ENCODE results near the gene THSD7B. TPM values are rescaled to one million over a fixed set of nuclear protein-coding genes. Genes with fewer than 3 reads are reported as not detected.

THSD7B gene
- total and polyA plus RNA-seq, 10 donors: 0.02 to 0.17 (median 0.09) TPM; not detected in 7

DNA sequence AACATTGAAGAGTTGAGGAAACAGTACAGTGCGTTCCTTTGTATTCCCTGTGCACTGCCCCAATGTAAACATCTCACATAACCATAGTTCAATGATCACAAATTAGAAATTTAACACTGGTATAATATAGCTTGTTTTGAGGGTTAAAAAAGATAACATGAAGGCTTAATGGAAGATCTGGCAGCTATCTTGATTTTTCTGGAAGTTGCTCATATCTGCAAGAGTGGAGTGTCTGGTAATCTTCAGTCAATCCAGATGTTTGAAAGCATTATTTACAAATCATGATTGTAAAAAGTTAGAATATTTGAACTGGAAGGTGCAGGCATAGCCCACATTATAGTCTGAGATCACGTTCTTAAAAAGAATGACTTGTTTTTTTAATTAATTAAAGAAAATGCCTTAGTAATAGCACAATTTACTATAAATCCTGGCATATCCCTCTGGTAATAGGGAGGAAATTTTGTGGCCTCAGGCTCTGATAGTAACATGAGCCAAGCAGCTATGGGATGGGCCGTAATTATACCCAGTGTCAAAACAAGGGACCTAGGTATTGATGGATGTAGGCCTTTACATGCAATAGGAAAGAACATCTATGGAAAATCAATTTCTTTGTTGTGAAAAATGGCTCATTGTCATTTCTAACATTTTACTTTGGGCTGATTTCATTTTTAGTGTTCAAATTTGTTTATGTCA is 418.0 kb downstream of the THSD7B start:
- DNase-seq: no peak
- H3K4me1 ChIP-seq: no peaks in the 10 kb centered on the region
- no peaks in the 10 kb centered on the region for H3K36me3 ChIP-seq
- H3K27ac ChIP-seq: no peak overlapping the region
- no peak overlapping the region for H3K4me3 ChIP-seq
- WGBS, 5 donors: 82 to 94% (median 89%) methylated on average over 3 of the region's 3 CpGs
- no peaks in the 10 kb centered on the region for H3K27me3 ChIP-seq (replicated peaks in 1 of 7)
- TF ChIP-seq POLR2AphosphoS5 (IDR thresholded peaks at IDR 0.05) (no peak), POLR2A (IDR thresholded peaks at IDR 0.05) (no peak)
- TF ChIP-seq, protein P1, sequence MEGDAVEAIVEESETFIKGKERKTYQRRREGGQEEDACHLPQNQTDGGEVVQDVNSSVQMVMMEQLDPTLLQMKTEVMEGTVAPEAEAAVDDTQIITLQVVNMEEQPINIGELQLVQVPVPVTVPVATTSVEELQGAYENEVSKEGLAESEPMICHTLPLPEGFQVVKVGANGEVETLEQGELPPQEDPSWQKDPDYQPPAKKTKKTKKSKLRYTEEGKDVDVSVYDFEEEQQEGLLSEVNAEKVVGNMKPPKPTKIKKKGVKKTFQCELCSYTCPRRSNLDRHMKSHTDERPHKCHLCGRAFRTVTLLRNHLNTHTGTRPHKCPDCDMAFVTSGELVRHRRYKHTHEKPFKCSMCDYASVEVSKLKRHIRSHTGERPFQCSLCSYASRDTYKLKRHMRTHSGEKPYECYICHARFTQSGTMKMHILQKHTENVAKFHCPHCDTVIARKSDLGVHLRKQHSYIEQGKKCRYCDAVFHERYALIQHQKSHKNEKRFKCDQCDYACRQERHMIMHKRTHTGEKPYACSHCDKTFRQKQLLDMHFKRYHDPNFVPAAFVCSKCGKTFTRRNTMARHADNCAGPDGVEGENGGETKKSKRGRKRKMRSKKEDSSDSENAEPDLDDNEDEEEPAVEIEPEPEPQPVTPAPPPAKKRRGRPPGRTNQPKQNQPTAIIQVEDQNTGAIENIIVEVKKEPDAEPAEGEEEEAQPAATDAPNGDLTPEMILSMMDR (IDR thresholded peaks at IDR 0.05 in 8 of 11, conservative IDR thresholded peaks at IDR 0.05 in 3 of 11): no peak
- peaks cover 0 to 9% (median 2%) of the 10 kb centered on the region in 8 donors for H3K9me3 ChIP-seq
- intact Hi-C loops (cut with DNase I; ENCODE audit: low total_unique reads): no loop called here

DNA sequence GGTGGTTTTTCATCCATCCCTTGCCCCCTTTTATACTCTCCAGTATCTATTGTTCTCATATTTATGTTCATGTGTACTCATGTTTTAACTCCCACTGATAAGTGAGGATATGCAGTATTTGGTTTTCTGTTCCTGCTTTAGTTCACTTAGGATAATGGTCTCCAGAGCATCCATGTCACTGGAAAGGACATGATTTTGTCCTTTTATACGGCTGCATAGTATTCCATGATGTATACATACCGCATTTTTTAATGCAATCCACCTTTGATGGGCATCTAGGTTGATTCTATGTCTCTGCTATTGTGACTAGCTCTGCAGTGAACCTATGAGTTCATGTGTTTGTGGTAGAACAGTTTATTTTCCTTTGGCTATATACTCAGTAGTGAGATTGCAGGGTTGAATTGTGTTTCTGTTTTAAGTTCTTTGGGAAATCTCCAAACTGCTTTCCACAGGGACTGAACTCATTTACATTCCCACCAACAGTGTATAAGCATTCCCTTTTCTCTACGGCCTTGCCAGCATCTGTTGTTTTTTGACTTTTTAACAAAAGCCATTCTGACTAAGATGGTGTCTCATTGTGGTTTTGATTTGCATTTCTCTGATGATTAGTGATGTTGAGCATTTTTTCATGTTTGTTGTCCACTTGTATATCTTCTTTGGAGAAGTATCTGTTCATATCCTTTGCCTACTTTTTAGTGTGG is 420.2 kb downstream of the THSD7B start:
- no peak for DNase-seq
- Histone ChIP-seq H3K4me3 (no peak overlapping the region), H3K27ac (no peak overlapping the region), H3K36me3 (no peaks in the 10 kb centered on the region), H3K4me1 (no peaks in the 10 kb centered on the region), H3K9me3 (peaks cover 0 to 9% (median 2%) of the 10 kb centered on the region in 8 donors), H3K27me3 (replicated peaks in 1 of 7) (no peaks in the 10 kb centered on the region)
- 74 to 95% (median 83%) methylated on average over 3 of the region's 3 CpGs for WGBS, 5 donors
- TF ChIP-seq POLR2A (IDR thresholded peaks at IDR 0.05): no peak
- intact Hi-C loops (cut with DNase I; ENCODE audit: low total_unique reads): no loop called here

DNA sequence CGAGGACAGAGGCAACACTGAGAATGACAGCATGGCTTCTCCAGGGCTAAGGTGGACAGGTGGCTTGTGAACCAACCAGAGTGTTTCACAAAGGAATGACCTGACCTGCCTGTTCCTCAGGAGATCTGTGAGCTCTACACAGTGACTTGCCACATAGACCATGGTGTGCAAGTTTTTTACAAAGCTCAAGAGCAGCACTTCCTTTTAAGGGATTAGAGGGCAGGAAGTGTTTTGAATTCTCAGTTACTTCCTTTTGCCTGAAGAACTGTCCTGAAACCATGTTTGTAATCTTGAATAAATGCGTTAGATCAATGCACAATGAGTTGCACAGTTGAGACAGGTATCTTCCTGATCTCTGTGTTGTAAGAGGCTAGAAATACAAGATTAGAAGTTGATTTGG is 421.9 kb downstream of the THSD7B start:
- WGBS, 5 donors: 74 to 85% (median 77%) methylated on average over 2 of the region's 2 CpGs
- Histone ChIP-seq H3K27me3 (replicated peaks in 1 of 7) (no peaks in the 10 kb centered on the region), H3K36me3 (no peaks in the 10 kb centered on the region), H3K4me1 (no peaks in the 10 kb centered on the region), H3K4me3 (no peak overlapping the region), H3K27ac (no peak overlapping the region), H3K9me3 (peaks cover 0 to 9% (median 2%) of the 10 kb centered on the region in 8 donors)
- TF ChIP-seq POLR2AphosphoS5 (IDR thresholded peaks at IDR 0.05): no peak
- no peak for TF ChIP-seq POLR2A (IDR thresholded peaks at IDR 0.05)
- TF ChIP-seq, protein P1 (IDR thresholded peaks at IDR 0.05 in 8 of 11, conservative IDR thresholded peaks at IDR 0.05 in 3 of 11): no peak
- DNase-seq: no peak
- intact Hi-C loops (cut with DNase I; ENCODE audit: low total_unique reads): no loop called here

DNA sequence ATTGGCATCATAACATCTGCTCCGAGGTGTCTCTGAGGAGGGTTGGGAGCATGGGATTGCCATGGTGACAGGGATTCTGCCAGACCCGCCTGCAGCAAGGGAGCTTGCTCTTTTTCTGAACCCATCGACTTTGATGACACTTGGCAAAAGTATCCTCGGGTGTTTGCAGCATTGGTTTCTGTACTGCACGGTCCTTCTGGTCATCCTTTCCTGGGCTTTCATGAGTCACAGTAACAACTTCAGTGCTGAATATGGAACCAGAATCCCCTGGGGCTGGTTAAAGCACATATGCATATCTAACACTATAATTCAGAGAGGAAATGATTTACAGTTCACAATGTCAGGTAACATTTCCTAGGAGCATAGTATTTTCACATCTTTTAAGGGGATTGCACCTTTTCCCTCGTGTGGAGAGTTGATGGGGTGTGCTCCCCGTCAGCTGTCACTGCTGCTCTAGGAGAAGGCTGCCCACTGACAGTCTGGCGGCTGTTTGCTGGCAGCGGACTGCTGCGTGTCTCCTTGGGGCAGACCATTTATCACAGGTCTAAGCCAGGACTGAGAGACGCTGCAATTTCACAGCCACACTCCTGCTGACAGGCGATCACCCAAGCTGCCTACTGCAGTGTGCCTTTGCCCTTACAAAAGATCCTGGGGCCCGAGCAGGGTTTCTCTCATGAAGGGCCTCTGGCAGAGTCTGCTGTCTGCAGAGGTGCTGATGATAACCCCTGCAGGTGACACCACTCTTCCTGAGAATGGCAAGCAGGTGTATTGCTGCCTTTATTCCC is 425.3 kb downstream of the THSD7B start:
- TF ChIP-seq, protein P1 (IDR thresholded peaks at IDR 0.05 in 8 of 11, conservative IDR thresholded peaks at IDR 0.05 in 3 of 11): no peak
- TF ChIP-seq POLR2A (IDR thresholded peaks at IDR 0.05): no peak
- no peak for TF ChIP-seq POLR2AphosphoS5 (IDR thresholded peaks at IDR 0.05)
- H3K4me1 ChIP-seq: no peaks in the 10 kb centered on the region
- H3K9me3 ChIP-seq: peaks cover 0 to 1% (median under 1%) of the 10 kb centered on the region in 8 donors
- intact Hi-C loops (cut with DNase I; ENCODE audit: low total_unique reads): no loop called here
- H3K4me3 ChIP-seq: no peak overlapping the region
- H3K36me3 ChIP-seq: no peaks in the 10 kb centered on the region
- H3K27me3 ChIP-seq (replicated peaks in 1 of 7): no peaks in the 10 kb centered on the region
- H3K27ac ChIP-seq: no peak overlapping the region
- 62 to 77% (median 70%) methylated on average over 9 to 13 of the region's 13 CpGs for WGBS, 5 donors
- no peak for DNase-seq

All from spleen (tissue), 11 donors.